DMS 273 treated with DMSO at 0.1 percent for 48 hours (cell line): ENCODE data around the gene TMIE.

Experiments
- DNase-seq: peaks from one replicate; lab custom pipeline; 2025; lab: John Stamatoyannopoulos, UW

TMIE gene

GRCh38 chr3:46669191-46669999 is 31.8 kb upstream of the TMIE start:
- DNase-seq, result no peak

GRCh38 chr3:46670000-46670890 is 30.9 kb upstream of the TMIE start:
- no peak for DNase-seq

GRCh38 chr3:46670891-46671427 is 30.2 kb upstream of the TMIE start:
- no peak for DNase-seq

- no peak for DNase-seq
Observed at GRCh38 chr3:46671541-46672348, 29.4 kb upstream of the TMIE start.

- no peak for DNase-seq
Observed at GRCh38 chr3:46672349-46672695, 28.9 kb upstream of the TMIE start.

GRCh38 chr3:46673151-46674030 is 27.8 kb upstream of the TMIE start:
- no peak for DNase-seq

- DNase-seq, result no peak
Observed at GRCh38 chr3:46674031-46674845, 27.0 kb upstream of the TMIE start.

GRCh38 chr3:46675426-46675825 is 25.8 kb upstream of the TMIE start:
- DNase-seq, result no peak

GRCh38 chr3:46675843-46676567 is 25.2 kb upstream of the TMIE start:
- DNase-seq, result no peak

- no peak for DNase-seq
Observed at GRCh38 chr3:46676601-46677410, 24.4 kb upstream of the TMIE start.

- DNase-seq, result no peak
Observed at GRCh38 chr3:46677411-46677726, 23.8 kb upstream of the TMIE start.

- DNase-seq, result no peak
Observed at GRCh38 chr3:46678280-46678679, 22.9 kb upstream of the TMIE start.

- DNase-seq, result no peak
Observed at GRCh38 chr3:46679681-46680080, 21.5 kb upstream of the TMIE start.

- no peak for DNase-seq
Observed at GRCh38 chr3:46680298-46680826, 20.8 kb upstream of the TMIE start.

GRCh38 chr3:46681387-46681786 is 19.8 kb upstream of the TMIE start:
- no peak for DNase-seq

- DNase-seq, result no peak
Observed at GRCh38 chr3:46681856-46682540, 19.2 kb upstream of the TMIE start.

- no peak for DNase-seq
Observed at GRCh38 chr3:46682974-46683373, 18.2 kb upstream of the TMIE start.

GRCh38 chr3:46684891-46685290 is 16.3 kb upstream of the TMIE start:
- no peak for DNase-seq
